Hepatocyte (in vitro differentiated cells): ENCODE data around the gene IQCN.

ENCODE experiments used
- EZH2 ChIP-seq: fragments of 200-600 bp; sonication (generic); IDR thresholded peaks from 2 replicates; pipeline ENCODE4 v1.6.1; 2016; ENCODE audit warnings: antibody characterized with exemption, mild to moderate bottlenecking, borderline replicate concordance
- TF ChIP-seq, protein P1 (sequence below): fragments of 200-600 bp; sonication (generic); IDR thresholded peaks from 2 replicates; pipeline ENCODE4 v1.5.1; 2016; ENCODE audit warnings: antibody characterized with exemption, mild to moderate bottlenecking; ENCODE audit not compliant: poor library complexity

DNA sequence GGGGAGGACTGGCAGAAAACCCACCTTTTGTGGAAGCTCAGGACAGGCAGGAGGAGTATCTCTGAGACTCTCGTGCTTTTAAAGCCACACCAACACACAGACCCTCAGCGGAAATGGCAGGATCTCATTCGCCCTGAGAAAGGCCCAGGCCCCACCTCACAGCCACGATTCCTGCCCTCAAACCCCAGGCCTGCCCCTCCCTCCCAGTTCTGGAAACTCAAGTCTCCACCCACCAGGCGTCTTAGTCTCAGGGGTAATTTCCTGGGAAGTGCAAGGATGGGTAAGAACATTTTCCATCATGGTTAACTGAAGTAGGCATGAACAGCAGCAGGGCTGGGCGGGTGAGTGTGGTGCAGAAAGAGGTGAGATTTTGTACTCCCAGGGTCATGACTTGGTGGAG is 40.1 kb downstream of the IQCN start:
- TF ChIP-seq, protein P1, sequence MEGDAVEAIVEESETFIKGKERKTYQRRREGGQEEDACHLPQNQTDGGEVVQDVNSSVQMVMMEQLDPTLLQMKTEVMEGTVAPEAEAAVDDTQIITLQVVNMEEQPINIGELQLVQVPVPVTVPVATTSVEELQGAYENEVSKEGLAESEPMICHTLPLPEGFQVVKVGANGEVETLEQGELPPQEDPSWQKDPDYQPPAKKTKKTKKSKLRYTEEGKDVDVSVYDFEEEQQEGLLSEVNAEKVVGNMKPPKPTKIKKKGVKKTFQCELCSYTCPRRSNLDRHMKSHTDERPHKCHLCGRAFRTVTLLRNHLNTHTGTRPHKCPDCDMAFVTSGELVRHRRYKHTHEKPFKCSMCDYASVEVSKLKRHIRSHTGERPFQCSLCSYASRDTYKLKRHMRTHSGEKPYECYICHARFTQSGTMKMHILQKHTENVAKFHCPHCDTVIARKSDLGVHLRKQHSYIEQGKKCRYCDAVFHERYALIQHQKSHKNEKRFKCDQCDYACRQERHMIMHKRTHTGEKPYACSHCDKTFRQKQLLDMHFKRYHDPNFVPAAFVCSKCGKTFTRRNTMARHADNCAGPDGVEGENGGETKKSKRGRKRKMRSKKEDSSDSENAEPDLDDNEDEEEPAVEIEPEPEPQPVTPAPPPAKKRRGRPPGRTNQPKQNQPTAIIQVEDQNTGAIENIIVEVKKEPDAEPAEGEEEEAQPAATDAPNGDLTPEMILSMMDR: no peak
- TF ChIP-seq EZH2: no peak
